ENCODE results near the gene DBNDD1. TPM values are rescaled to one million over a fixed set of nuclear protein-coding genes. Genes with fewer than 3 reads are reported as not detected.
A peak's percentile ranks its signal among the peaks of the same experiment; 100 is the strongest.
"Not testable (repeated sequence)": the region's sequence is repeated elsewhere in the genome, so short reads cannot be mapped to it uniquely, and the experiment has no call there.

The DBNDD1 gene
- total RNA-seq, 2 experiments from 2014 or later: 0.62 to 1.2 TPM

DNA sequence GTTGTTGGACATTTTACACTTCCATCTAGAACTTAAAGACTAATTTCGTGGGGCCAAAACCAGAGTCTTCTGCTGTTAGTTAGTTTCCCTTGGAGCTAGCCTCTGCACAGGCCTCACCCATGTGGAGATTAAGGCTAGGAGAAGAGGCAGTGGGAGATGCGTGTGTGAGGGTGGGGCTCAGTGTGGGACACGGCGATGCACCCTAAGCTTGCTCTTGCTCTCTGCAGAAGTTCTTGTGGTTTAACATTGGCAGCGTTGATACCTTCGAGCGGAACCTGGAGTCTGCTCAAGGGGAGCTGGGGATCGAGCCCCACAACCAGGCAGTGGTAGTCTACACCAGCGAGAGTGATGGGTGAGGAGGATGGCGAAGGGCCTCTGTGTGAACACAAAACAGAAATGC lies 34.0 kb downstream of the DBNDD1 start:
- DNase-seq: no peak
- no peaks in the 10 kb centered on the region for H3K4me1 Mint-ChIP-seq
- H3K36me3 Mint-ChIP-seq: peaks cover 22% of the 10 kb centered on the region

DNA sequence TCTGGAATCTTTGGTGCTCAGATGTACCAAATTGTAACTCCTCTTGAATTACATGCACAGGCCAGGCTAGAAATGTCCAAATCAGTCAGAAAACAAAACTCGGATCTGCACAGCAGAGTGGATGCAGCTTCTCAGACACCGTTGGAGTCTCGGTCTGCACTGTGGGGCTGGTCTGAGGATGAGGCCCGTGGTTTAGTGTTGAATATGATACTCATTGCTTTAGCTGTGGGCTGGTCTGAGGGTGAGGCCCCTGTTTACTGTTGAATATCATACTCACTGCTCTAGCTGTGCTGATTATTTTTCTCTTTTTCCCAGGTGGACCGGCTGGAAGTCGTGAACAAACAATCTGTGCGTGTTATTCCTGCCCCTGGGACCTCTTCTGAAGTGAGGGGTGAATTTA lies 35.0 kb downstream of the DBNDD1 start:
- Mint-ChIP-seq H3K4me1 (no peaks in the 10 kb centered on the region), H3K27ac (no peak overlapping the region), H3K36me3 (peaks cover 24% of the 10 kb centered on the region), H3K9me3 (no peaks in the 10 kb centered on the region), H3K27me3 (no peaks in the 10 kb centered on the region), H3K4me3 (no peak overlapping the region)
- POLR2A ChIA-PET: no interaction called here
- DNase-seq: no peak
- ATAC-seq (ENCODE audit: low read depth): no peak

More for the DNA sequence above, 34.0 kb downstream of the DBNDD1 start:
- Mint-ChIP-seq H3K9me3 (no peaks in the 10 kb centered on the region), H3K27ac (no peak overlapping the region), H3K27me3 (no peaks in the 10 kb centered on the region), H3K4me3 (no peak overlapping the region)
- ATAC-seq (ENCODE audit: low read depth): no peak
- POLR2A ChIA-PET: interaction anchor here (0.6 kb wide), 1 partner anchor 744 kb away, joined by 6 read pairs; no protein-coding TSS in a partner anchor

DNA sequence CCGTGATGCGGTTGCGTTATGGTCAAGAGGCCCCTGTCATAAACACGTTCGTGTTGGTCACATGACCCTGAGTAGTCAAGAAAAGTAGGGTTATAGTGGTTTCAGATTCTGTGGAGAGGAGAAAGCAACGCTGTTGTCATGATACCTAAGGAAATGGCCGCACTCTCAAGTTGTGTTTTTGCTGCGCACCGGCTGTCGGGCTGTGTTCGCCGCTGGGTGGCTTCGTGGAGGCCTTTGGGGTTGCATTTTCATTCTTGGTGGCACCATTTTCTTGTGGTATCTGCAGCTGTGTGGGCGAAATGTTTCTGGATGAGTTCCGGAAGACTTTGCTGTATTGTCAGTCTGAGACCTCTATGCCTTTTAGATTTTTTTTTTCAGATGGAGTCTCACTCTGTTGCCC lies 35.7 kb downstream of the DBNDD1 start:
- Mint-ChIP-seq H3K9me3 (no peaks in the 10 kb centered on the region), H3K27me3 (no peaks in the 10 kb centered on the region), H3K4me3 (no peak overlapping the region), H3K36me3 (peaks cover 26% of the 10 kb centered on the region), H3K4me1 (no peaks in the 10 kb centered on the region), H3K27ac (no peak overlapping the region)
- DNase-seq: no peak
- no peak for ATAC-seq (ENCODE audit: low read depth)
- POLR2A ChIA-PET: no interaction called here

DNA sequence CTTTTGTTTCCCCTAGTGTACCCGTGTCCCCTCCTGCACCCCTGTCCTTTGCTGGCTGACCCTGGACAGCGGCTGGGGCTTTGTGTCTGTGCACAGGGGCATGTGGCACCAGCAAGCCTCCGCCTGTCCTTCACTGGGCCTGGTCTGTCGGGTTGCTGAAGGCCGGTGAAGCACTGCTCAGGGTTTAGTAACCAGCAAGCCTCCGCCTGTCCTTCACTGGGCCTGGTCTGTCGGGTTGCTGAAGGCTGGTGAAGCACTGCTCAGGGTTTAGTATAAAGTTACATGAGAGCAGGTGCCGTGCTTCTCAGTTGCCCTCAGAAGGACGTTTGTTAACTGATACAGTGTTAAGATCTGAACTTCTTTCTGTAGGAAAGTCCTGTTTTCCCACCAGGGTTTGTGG lies 36.9 kb downstream of the DBNDD1 start:
- no peaks in the 10 kb centered on the region for H3K4me1 Mint-ChIP-seq
- ATAC-seq (ENCODE audit: low read depth) (no peak), DNase-seq (no peak)
- H3K36me3 Mint-ChIP-seq: peaks cover 25% of the 10 kb centered on the region
- H3K4me3 Mint-ChIP-seq: no peak overlapping the region
- no peaks in the 10 kb centered on the region for H3K27me3 Mint-ChIP-seq
- POLR2A ChIA-PET: no interaction called here
- no peak overlapping the region for H3K27ac Mint-ChIP-seq
- no peaks in the 10 kb centered on the region for H3K9me3 Mint-ChIP-seq

DNA sequence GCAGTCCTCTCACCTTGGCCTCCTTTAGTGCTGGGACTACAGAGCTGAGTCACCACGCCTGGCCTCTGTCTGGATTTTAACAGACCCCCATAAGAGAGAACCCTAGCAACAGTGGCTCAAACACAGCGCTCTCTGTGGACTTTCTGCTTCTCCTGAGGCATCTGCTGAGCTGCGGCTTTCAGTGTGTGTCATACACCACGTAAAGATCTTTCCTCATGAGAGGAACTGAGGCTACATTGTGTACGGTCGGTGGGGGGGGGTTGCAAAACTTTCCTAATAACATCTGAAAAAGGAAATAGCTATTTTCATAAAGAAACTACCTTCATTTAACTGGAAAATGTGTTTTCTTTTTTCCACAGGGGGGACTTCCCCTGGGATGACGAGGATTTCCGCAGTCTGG lies 37.8 kb downstream of the DBNDD1 start:
- no peaks in the 10 kb centered on the region for H3K27me3 Mint-ChIP-seq
- H3K27ac Mint-ChIP-seq: no peak overlapping the region
- no peak for ATAC-seq (ENCODE audit: low read depth)
- H3K9me3 Mint-ChIP-seq: no peaks in the 10 kb centered on the region
- no peaks in the 10 kb centered on the region for H3K4me1 Mint-ChIP-seq
- POLR2A ChIA-PET: no interaction called here
- no peak for DNase-seq
- H3K4me3 Mint-ChIP-seq: no peak overlapping the region
- peaks cover 19% of the 10 kb centered on the region for H3K36me3 Mint-ChIP-seq

DNA sequence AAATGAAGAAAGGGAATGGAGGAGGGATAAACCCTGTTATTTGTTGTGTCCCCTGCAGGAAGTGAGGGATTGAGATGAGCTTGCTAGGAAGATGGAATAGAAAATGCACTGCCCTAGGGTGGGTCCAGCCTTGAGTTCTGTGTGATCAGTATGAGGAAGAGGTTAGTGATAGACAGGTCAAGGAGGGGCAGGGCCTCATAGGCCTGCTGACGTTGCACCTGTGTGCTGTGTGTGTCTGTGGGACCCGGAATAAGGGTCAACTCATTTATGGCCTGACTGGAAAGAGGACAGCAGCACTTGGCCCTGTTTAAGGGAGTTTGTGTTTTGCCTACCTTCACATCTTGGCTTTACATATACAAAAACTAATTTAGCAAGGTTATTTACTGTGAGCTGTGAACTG lies 44.4 kb downstream of the DBNDD1 start:
- Mint-ChIP-seq H3K36me3 (peaks cover 15% of the 10 kb centered on the region), H3K27ac (no peak overlapping the region), H3K4me1 (peaks cover 18% of the 10 kb centered on the region), H3K4me3 (no peak overlapping the region), H3K27me3 (no peaks in the 10 kb centered on the region), H3K9me3 (peaks cover 5% of the 10 kb centered on the region)
- DNase-seq (no peak), ATAC-seq (ENCODE audit: low read depth) (no peak)
- POLR2A ChIA-PET: no interaction called here

DNA sequence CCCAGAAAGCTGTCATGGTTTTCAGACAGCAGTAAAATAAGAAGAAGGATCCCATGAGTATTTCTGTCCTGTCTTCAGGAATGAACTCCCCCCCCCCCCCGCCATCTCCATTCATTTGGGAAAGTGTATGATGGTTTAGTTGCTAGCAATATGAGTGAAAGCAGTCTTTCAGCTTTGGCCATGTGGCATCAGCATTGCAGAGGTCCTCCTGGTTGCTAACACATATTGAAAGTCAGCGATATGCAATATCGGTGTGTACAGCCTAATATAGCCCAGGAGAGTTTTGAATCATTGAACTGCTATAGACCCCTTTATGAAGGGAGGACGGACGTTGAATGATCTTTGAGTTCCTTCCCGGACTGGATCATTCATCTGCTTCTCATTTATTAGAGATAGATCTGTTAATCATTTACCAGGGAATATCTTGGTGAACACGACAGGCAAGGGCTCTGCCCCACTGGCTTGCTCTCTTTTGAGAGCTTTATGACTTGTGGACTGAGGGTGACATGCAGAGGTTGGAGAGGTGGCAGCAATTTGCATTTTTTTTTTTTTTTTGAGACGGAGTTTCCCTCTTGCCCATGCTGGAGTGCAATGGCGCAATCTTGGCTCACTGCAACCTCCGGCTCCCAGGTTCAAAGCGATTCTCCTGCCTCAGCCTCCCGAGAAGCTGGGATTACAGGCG lies 45.5 kb downstream of the DBNDD1 start:
- H3K27me3 Mint-ChIP-seq: no peaks in the 10 kb centered on the region
- peaks cover 18% of the 10 kb centered on the region for H3K4me1 Mint-ChIP-seq
- peaks cover 15% of the 10 kb centered on the region for H3K36me3 Mint-ChIP-seq
- ATAC-seq (ENCODE audit: low read depth) (no peak), DNase-seq (no peak)
- H3K27ac Mint-ChIP-seq: peak overlapping the region; percentile 3
- POLR2A ChIA-PET: interaction anchor here (0.6 to 2.1 kb wide), 6 partner anchors 33 to 1543 kb away, joined by 3 to 10 read pairs (median 4); partner anchors contain the start of gene TCF25
- H3K9me3 Mint-ChIP-seq: peaks cover 5% of the 10 kb centered on the region
- peak overlapping the region; percentile 99 for H3K4me3 Mint-ChIP-seq

DNA sequence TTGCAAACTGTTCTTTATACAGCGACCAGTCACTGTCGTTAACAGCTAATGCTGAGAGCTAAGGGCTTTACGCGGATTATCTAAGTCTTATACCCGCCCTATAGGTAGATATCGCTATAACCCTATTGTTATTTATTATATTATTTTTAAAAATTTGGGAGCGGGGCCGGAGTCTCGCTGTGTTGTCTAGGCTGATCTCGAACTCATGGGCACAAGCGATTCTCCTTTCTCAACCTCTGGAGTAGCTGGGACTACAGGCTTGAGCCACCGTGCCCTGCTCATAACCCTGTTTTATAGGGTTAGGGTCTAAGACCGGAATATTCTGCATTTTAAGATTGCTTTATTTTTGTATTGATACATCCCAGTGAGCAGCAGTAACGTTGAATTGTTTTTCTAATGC lies 46.0 kb downstream of the DBNDD1 start:
- peaks cover 15% of the 10 kb centered on the region for H3K36me3 Mint-ChIP-seq
- peaks cover 18% of the 10 kb centered on the region for H3K4me1 Mint-ChIP-seq
- POLR2A ChIA-PET: interaction anchor here (0.6 to 2.1 kb wide), 7 partner anchors 23 to 1543 kb away, joined by 3 to 10 read pairs (median 3); partner anchors contain the start of genes TCF25 and ZNF778
- no peaks in the 10 kb centered on the region for H3K27me3 Mint-ChIP-seq
- peaks cover 5% of the 10 kb centered on the region for H3K9me3 Mint-ChIP-seq
- H3K27ac Mint-ChIP-seq: peak overlapping the region; percentile 97
- no peak for DNase-seq
- ATAC-seq (ENCODE audit: low read depth): no peak
- H3K4me3 Mint-ChIP-seq: peak overlapping the region; percentile 99

DNA sequence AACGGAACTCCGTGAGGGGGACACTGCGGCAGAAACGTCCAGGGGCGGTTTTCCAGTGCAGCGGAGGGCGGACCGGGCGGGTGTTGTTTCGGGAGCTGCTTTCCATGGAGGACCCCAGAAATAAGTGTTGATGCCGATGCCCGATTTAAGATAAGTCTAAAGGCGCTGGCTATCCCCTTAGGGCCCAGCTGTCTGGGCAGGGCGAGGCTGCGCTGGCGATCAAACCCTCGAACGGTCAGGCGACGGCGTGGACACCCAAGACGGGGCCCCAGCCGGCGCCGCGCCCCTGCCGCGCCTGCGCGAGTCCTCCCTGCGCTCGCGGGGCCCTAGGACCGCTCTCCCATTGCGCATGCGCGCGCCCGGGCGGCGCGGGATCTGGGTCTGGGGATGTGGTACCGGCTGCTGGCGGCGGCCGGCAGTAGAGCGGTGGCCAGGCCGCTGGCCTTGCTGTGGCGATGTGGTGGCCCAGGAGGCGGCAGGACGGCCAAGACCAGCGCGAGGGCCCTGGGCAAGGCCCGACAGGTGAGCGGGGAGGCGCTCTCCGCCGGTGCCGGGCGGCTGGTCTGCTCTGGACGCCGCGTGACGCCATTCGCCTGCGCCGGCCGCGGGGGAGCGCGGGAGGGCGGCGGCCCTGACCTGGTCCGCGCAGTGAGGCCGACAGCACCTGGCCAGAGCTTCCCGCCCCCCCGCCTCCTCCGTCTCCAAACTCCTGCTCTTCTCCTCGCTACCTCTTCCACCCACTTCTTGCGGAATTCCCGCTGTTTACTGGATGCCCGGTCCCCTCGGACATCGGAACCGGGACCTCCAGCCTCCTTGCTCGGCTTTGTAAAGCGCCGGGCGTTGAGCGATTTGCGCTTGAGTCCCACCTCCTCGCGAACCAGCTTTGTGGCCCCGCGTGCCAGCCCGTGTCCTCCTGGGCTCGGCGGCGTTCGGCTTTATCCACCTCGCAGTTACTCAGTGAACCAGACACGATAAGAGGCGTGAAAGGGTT lies 46.7 kb downstream of the DBNDD1 start:
- Mint-ChIP-seq H3K36me3 (peaks cover 15% of the 10 kb centered on the region), H3K4me3 (peak overlapping the region; percentile 99), H3K27me3 (no peaks in the 10 kb centered on the region), H3K4me1 (peaks cover 21% of the 10 kb centered on the region), H3K27ac (peak overlapping the region; percentile 97), H3K9me3 (peaks cover 5% of the 10 kb centered on the region)
- ATAC-seq (ENCODE audit: low read depth): peak; percentile 97
- peak; percentile 98 for DNase-seq
- POLR2A ChIA-PET: interaction anchor here (0.7 to 2.1 kb wide), 7 partner anchors 23 to 755 kb away, joined by 3 to 10 read pairs (median 4); partner anchors contain the start of genes MC1R, TCF25 and ZNF778

DNA sequence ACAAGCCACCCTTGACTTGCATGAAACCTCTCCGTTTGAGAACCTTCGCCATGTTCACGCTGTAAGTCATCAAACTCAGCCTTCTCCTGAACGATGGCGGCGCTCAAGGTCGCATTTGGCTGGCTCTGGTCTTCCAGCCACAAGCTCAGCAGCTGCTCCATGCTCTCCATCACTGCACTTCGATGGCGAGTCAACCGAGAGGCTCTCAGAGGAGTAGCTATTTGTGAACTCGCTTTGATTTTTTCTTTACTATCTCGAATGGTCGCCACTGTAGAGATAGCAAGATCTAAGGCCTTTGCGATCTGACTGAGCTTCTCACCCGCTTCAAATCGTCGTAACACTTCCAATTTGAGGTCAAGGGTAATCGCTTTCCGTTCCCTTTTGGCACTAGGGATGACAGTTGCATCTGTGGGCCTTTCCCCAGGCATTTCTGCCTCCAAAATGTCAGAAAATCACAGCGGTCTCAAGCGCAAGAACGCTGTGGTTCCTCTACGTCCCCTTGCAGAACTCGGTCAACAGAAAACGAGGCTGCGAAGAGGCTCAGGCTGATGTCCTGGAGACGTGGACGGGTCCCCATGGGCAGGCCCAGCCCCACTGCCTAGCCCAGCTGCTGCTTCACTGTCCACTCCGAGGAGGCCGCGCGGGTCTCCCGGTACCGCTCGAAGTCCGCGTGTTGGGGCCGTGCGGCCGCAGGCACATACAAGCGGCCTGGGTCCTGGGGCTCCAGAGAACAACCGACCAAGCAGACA lies 47.6 kb downstream of the DBNDD1 start:
- H3K36me3 Mint-ChIP-seq: peaks cover 15% of the 10 kb centered on the region
- DNase-seq (no peak), ATAC-seq (ENCODE audit: low read depth) (peak; percentile 6)
- POLR2A ChIA-PET: interaction anchor here (0.6 to 2.1 kb wide), 3 partner anchors 52 to 186 kb away, joined by 3 to 10 read pairs (median 4); partner anchors contain the start of genes MC1R and TCF25
- no peaks in the 10 kb centered on the region for H3K27me3 Mint-ChIP-seq
- H3K27ac Mint-ChIP-seq: peak overlapping the region; percentile 97
- peaks cover 21% of the 10 kb centered on the region for H3K4me1 Mint-ChIP-seq
- H3K9me3 Mint-ChIP-seq: peaks cover 5% of the 10 kb centered on the region
- peak overlapping the region; percentile 99 for H3K4me3 Mint-ChIP-seq

DNA sequence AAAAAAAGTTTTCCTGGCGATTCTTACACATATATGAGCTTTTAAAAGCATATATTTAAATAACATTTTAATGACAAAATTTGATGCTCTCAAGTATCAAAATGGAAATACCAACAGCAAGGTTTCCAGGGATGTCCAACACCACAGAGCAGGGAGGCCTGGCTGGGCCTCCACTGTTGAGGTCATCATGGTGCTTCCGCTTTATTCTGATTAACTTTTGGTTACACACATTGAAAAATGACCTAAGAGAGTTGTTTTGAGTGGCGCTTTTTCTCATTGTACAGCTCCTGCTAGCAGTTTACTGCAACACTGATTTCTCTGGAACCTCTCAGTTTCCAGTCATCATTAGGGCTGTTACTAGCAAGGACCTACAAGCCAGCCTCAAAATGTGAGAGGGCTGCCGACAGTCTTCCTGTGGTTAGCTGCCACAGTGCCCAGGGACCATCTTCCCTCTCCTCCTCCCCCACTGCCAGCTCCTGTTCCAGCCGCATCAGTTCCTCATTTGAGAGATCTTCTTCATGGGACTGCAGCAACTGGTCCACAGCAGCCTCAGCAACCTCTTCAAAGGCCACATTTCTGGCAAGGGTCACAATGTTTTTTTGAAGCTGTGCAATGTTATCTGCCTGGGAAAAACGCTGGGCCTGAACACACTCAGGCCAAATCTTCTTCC lies 49.4 kb downstream of the DBNDD1 start:
- POLR2A ChIA-PET: interaction anchor here (1.0 kb wide), 1 partner anchor 96 kb away, joined by 6 read pairs; the partner anchor contains the start of gene TCF25
- no peak for ATAC-seq (ENCODE audit: low read depth)
- Mint-ChIP-seq H3K9me3 (peaks cover 5% of the 10 kb centered on the region), H3K4me1 (peaks cover 19% of the 10 kb centered on the region), H3K36me3 (peaks cover 15% of the 10 kb centered on the region), H3K27ac (no peak overlapping the region), H3K4me3 (no peak overlapping the region), H3K27me3 (no peaks in the 10 kb centered on the region)
- DNase-seq: no peak

DNA sequence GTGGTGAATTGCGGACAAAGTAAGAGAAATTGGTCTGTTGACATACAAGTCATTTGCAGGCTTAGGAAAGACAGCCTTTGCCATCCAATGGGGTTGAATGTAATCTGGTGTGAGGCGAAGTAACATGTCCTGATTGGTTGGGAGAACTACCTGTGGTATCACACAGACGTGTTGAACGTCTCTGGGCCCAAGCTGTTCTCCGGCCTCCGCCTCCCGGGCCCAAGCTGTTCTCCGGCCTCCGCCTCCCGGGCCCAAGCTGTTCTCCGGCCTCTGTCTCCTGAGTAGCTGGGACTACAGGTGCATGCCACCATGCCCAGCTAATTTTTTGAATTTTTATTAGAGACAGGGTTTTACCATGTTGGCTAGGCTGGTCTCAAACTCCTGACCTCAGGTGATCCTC lies 51.2 kb downstream of the DBNDD1 start:
- peaks cover 10% of the 10 kb centered on the region for H3K36me3 Mint-ChIP-seq
- H3K4me1 Mint-ChIP-seq; ATAC-seq (ENCODE audit: low read depth); POLR2A ChIA-PET; H3K9me3 Mint-ChIP-seq; H3K4me3 Mint-ChIP-seq; H3K27me3 Mint-ChIP-seq; DNase-seq; H3K27ac Mint-ChIP-seq: not testable (repeated sequence)

All from activated naive CD8-positive, alpha-beta T cell treated with anti-CD3 and anti-CD28 coated beads, Interleukin-2, amount 10 ng/mL, durations not matched to agents 7 days and 5 days (primary cell).